Amygdala (tissue), 56 donors: ENCODE results near the gene IFNL2.
"Not testable (repeated sequence)": the region's sequence is repeated elsewhere in the genome, so short reads cannot be mapped to it uniquely, and the experiment has no call there.

ENCODE experiments used
- DNase-seq, 56 donors: peaks; one replicate each; lab custom pipeline; 2025; lab: John Stamatoyannopoulos, UW

IFNL2 gene

DNA sequence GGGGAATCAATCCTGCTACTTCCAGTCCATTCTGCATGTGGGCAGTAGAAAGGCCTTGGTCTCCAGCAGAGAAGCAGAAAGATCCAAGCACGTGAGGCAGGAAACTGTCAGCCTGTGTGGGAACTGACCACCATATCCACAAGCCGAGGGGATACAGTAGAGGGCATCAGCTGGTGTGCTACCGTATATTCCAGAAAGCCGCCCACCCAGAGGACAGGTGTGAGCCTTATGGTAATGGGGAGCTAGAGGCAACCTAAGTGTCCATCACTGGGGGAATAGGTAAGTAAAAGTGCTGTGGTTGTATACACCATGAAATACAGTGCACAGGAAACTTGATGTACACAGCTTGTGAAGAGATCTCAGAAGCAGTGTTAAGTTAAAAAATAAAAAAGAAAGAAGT is 25.2 kb downstream of the IFNL2 start:
- no peak for DNase-seq

DNA sequence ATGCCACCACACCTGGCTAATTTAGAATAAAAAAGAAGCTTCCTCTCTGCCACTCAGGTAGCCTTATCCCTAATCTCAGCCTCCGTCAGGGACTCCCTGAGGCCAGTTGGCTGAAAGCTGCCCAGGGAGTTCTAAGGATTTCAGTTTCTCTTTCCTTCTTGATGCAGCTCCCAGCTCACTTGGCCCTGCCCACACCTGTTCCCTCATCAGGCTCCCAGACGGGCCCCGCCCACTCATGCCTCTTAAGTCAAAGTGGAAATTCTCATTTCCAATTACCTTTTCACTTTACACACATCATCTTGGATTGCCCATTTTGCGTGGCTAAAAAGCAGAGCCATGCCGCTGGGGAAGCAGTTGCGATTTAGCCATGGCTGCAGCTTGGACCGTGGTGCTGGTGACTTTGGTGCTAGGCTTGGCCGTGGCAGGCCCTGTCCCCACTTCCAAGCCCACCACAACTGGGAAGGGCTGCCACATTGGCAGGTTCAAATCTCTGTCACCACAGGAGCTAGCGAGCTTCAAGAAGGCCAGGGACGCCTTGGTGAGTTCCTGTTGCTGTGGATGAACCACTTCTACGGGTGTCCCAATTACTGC is 28.0 kb downstream of the IFNL2 start, which contains the start of gene IFNL1:
Gene IFNL1, plus strand, starts transcription at position 353 of the 591 bp plus-strand sequence. Its CDS starts 15 bp downstream, at position 368.
- no peak for DNase-seq

DNA sequence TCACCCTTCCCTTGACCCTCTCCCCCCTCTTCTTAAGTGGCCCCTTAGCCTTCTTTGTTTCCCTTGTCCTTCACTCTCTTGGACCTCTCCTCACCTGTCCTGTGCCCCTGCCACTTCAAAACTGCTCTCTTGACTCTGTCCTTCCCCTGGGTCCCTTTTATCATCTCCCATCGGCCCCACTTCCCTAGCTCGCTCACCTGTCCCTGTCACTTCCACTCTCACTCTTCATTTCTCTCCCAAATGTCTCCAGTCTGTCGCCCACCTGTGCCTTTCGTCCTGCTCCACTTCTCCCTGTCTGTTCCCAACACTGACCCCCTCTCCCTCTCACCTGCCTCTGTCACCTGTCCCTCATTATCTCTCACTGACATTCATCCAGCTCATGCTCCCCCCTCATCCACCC is 28.7 kb downstream of the IFNL2 start:
- no peak for DNase-seq

DNA sequence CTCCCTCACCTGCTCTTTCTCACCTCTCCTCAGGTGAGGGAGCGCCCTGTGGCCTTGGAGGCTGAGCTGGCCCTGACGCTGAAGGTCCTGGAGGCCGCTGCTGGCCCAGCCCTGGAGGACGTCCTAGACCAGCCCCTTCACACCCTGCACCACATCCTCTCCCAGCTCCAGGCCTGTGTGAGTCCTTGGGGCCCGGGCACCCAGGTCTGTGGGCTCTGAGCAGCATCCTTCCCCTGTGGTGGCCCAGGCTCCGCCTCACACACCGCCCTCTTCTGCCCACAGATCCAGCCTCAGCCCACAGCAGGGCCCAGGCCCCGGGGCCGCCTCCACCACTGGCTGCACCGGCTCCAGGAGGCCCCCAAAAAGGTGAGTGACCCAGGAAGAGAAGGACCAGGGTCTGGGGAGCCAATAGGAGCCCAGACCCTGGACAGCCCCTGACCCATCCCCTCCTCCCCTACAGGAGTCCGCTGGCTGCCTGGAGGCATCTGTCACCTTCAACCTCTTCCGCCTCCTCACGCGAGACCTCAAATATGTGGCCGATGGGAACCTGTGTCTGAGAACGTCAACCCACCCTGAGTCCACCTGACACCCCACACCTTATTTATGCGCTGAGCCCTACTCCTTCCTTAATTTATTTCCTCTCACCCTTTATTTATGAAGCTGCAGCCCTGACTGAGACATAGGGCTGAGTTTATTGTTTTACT is 29.9 kb downstream of the IFNL2 start:
- no peak for DNase-seq

DNA sequence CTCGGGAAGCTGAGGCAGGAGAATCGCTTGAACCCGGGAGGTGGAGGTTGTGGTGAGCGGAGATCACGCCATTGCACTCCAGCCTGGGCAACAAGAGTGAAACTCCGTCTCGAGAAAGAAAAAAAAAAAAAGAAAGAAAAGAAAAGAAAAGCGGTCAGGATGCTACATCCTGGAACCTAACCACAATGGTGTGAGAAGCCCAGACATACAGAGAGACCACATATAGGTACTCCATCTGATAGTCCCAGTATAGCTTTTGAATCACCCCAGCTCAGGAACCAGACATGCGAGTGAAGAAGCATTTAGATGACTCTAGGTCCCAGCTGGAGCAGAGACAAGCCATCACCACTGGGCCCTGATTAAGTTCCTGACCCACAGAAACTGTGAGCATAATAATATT is 31.2 kb downstream of the IFNL2 start:
- no peak for DNase-seq

DNA sequence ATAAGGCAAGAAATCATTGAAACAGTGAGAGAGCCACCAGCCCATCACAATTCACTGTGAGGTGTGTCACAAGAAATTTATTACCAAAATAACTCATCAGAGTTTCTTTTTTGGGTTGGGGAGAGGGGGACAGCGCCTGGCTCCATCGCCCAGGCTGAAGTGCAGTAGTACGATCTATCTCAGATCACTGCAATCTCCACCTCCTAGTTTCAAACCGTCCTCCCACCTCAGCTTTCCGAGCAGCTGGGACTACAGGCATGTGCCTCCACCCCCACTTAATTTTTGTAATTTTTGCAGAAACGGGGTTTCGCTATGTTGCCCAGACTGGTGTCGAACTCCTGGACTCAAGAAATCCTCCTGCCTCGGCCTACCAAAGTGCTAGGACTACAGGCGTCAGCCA is 31.6 kb downstream of the IFNL2 start:
- no peak for DNase-seq

DNA sequence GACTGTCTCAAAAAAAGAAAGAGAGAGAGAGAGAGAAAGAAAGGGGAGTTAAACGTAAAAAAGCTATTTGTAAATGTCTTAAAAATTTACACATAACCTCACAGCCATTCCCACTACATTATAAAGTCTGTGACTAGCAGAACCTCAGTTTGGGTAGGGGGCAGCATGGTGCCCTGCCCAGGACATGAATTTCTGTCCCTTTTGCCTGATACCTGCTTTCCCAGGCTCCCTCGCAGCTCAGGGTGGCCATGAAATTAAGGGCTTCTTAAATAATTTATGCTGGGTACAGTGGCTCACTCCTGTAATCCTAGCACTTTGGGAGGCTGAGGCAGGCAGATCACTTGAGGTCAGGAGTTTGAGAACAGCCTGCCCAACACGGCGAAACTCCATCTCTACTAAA is 32.8 kb downstream of the IFNL2 start:
- DNase-seq: no peak

DNA sequence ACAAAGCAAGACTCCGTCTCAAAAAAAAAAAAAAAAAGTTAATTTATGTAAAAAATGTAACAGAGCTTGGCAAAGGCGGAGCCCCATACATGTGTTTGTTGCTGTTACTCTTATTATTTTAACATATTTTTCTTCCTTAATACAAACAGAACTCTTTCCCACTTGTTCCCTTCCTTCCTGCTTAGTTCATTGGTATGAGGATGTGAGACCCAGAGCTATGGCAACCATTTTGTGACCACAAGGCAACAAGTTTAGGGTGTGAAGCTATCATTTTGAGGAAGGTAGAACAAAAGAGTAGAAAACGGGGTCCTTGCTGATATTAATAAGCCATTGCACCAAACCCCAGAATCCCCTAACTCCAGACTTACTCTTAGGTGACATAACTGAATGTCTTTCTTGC is 33.4 kb downstream of the IFNL2 start:
- DNase-seq: no peak

DNA sequence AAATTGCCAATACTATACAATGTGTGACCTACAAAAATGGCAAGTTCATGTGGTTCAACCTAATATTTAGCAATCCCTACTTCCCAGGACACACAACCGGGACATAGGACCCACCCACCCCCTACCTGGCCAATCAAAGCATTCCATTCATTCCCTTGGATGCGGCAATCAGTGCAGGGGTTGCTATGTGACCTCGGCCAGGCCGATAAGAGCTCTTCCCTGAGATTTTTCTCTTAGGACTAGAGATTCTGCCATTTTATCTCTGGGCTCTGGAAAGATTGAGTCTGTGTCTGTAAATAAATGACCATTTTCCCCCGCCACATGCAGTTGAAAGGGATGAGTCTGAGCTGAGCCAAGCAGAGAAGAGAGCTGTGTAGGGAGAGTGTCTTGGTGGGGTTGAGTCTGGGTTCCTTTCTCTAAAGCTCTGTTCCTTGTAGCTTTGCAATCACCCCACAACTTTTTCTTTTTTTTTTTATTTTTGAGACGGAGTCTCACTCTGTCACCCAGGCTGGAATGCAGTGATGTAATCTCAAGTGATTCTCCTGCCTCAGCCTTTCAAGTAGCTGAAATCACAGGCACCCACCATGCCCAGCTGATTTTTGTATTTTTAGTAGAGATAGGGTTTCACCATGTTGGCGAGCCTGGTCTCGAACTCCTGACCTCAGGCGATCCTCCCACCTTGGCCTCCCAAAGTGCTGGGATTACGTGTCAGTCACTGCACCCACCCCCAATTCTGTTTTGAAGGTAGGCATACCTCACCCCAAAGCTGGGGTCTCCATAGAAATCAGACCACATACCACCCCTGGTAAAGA is 35.4 kb downstream of the IFNL2 start:
- no peak for DNase-seq

DNA sequence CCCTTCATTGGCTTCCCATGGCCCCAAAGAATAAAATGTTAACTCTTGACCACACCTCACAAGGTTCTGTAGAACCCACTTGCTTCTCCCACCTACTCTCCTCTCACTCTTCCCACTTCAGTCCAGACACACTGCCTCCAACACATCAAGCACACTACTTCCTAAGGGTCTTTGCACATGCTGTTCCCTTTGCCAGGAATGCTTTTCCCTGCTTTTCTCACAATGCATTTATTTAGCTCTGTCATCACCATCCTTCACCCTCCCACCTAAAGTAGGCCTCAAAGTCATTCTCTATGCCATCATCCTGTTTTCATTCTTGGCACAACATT is 36.0 kb downstream of the IFNL2 start:
- DNase-seq: no peak

DNA sequence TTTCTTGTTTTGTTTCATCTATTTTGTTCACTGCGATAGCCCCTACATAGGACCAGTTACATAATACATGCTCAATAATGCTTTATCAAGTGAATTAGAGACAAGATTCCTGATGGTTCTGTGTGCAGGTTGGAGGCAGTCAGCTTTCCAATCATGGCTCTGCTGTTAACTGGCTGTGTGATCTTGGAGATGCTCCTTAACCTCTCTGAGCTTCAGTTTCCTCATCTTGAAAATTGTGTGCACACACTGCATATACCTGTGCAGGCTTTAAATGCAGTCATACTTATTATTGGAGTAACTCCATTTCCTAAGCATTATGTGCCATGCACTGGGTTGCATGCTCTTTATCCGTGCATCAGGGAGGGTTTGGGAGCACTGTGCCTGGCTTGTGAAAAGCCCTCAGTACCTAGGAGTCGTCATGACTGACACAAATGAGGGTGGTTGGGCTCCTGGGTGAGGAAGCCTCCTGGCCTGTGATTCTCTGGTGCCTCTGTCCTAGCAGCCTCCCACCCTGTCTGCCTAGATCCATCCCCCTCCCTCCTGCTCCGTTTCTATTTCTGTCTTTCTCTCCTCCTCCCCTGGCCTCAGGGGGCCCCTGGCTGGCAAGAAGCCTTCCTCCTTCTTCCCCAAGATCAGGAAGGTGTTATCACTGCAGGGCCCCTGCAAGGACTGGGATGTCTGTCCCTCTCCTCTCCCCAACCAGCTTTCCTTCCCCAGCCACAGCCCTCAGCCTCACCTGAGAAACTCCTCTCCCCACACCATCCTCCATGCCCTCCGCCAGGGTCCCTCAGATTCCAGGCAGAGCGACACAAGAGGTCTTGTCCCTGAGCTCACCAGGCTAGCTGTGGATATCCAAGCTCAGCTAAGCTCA is 36.7 kb downstream of the IFNL2 start:
- no peak for DNase-seq

DNA sequence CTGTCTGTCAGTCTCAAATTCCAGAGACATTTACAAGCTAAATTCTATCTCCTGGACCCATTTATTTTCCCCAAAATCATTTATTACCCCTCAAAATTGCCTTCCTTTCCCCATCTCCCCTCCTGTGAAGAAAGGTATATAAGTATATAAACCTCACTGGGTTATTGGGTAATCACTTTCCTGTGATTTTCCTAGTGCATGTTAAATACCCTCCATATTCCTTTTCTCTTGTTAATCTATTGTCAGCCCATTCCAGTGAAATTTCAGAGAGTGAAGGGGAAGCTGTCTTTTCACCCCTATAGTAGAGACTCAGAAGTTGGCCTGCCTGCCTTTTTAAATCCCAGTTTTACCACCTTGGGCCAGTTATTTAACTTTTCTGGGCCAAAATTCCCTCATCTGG is 37.9 kb downstream of the IFNL2 start:
- no peak for DNase-seq

DNA sequence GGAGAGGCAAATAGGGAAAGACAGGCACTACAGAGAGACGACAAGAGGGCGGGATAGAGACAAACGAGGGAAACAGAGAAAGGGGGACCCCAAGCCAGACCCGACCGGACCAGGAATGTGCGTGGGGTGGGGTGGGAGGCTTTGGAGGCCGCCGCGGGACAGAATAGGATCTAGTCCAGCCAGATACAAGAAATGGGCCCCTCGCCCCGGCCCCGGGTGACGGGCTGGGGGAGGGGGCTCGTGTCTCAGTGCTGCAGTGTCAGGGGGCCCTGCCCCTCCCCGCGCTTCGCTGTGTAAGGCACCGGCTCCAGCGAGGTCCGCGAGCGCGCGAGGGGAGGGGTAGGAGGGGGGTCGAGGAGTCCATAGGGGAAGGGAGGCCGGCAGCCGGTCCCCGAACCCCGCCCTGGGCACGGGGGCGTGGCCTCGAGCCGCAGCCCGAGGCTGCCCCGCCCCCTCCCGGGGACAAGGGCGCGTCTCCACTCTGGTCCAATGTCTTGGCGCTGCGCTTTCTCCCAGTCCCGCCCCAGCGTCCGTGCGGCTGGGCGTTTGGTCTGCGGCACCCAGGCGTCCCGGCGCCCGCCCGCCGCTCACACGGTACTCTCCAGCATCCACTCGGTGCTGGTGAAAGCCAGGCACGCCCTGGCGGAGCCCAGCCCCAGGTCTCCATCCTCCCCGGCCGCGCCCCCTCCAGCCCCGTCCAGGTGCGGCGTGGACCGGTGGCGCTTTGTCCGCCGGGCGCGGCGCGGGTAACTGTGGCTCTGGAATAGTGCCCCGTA is 39.0 kb downstream of the IFNL2 start:
- no peak for DNase-seq

DNA sequence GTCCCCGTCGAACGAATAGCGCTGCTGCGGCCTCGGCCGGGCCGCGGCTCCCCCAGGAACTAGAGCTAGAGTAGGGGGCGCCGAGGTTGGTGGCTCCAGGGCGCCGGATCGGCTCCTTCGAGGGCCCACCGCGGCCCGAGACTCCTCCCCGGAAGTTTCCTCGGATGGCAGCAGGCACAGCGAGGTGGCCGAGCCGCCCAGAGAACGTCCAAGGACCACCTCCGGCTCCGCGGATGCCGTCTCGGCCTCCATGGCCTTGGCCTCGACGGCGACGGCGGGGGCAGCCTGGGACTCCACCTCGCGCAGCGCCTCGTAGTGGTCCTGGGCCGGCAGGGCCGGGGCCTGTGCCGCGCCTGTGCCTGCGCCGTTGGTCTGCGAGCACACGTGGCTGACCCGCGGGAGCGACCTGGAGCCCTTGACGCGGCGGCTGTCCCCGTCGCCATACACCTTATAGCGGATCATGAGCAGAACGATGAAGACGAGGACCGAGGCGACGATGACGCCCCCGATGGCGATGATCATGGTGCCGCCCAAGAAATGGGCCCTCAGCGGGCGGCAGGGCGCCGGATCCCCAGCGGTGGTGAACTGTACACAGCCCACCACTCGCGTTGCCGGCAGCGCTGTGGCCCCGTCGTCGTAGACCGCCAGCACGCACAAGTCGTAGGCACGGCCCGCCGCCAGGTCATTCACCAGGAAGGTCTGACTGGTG is 39.8 kb downstream of the IFNL2 start:
- no peak for DNase-seq

DNA sequence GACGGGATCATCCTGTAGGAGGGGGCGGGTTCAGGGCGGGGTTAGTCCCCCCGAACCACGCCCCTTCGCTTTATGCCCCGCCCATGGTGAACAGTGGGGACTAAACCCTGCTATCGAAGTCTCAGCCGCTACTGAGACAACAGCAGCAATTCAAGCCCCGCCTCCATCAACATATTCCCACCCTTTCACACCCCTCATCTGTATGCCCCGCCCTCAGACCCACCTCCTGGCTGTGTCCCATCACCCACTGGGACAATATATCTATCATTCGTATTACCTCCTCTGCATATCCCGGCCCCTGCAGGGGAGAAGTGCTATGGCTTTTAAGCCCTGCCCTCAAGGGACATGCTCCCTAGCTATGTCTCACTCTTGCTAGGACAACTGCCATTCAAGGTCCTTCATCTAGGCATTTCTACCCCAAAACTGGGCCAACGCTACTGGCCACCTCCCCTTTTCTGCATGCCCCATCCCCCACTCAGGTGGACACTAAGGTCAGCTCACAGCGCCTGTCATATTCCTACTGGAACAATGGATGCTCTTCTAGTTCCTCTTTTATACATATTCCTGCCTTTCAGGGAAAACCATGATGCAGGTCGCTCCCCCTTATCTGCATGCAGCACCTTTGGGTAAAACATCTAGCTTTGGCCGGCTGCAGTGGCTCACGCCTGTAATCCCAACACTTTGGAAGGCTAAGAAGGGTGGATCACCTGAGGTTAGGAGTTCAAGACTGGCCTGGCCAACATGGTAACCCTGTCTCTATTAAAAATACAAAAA is 40.5 kb downstream of the IFNL2 start:
- DNase-seq: no peak

DNA sequence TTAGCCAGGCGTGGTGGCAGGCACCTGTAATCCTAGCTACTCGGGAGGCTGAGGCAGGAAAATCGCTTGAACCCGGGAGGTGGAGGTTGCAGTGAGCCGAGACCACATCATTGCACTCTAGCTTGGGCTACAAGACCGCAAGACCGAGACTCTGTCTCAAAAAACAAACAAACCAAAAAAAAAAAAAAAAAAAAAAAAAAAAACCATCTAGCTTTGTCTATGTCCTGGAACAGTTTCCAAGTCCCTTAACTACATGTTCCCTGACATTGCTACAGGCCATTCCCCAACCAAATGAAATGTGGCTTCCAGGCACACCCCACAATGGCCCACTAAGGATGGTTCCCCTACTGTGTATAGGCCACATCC is 41.1 kb downstream of the IFNL2 start:
- DNase-seq: not testable (repeated sequence)

DNA sequence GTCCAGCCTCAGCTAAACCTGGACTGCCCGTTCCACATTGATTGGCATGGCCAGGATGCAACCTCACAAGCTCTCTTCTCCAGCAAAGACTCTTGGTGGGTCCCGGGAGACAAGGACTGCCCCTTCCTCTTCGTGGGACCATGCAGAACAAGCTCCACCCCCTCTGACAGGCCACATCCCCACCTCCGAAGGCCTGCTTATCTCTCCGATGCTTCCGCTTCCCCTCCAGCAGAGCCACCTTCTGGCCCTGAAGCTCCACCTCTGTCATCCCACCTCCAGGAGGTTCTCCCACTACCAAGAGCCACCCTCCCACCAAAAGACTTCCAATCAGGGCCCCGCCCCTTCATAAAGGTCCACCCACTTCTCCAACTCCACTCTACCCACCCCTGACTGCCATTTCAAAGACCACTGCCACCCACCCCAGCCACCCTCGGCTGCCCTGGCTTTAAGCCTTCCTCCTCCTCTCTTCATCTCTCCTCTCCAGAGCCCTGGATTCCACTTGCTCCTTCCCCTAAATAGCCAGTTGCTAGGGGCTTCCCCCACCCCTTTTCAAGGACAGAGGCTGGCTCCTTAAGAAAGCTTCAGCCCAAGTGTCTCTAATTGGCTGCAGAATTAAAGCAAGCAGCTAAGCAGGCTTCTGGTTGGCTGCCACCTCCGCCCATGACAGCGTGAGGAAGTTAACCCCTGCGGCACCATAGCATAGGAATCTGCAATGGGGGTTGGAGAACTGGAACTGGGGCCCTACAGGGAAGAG is 42.5 kb downstream of the IFNL2 start:
- peak in 41 of 56 donors; percentile 6 to 75 (median 46) for DNase-seq
